Activated naive CD4-positive, alpha-beta T cell treated with anti-CD3 and anti-CD28 coated beads for 36 hours (primary cell): Measurements from ENCODE around the gene CABLES1. TPM values are rescaled to one million over a fixed set of nuclear protein-coding genes. Genes with fewer than 3 reads are reported as not detected.
"Not testable (repeated sequence)": the region's sequence is repeated elsewhere in the genome, so short reads cannot be mapped to it uniquely, and the experiment has no call there.

Experiments
- CTCF ChIA-PET: fragments of 350-600 bp; sonication (Branson Sonifier 250); formaldehyde crosslinking; loops from one replicate; lab custom pipeline; 2021; ENCODE audit warnings: antibody characterized with exemption; lab: Charles Lee
- DNase-seq: peaks from one replicate; pipeline ENCODE4 v3.0.0-alpha.2; 2020
- H3K27ac Mint-ChIP-seq: one replicate; pipeline ENCODE4 v1.8.0; 2021; ENCODE audit warnings: mild to moderate bottlenecking, mixed read lengths
- H3K27me3 Mint-ChIP-seq: one replicate; pipeline ENCODE4 v1.8.0; 2021; ENCODE audit warnings: low read depth, mixed read lengths
- H3K36me3 Mint-ChIP-seq: one replicate; pipeline ENCODE4 v1.8.0; 2021; ENCODE audit warnings: low read depth, mixed read lengths
- H3K4me1 Mint-ChIP-seq: one replicate; pipeline ENCODE4 v1.8.0; 2021; ENCODE audit warnings: low read depth, mixed read lengths
- H3K4me3 Mint-ChIP-seq: one replicate; pipeline ENCODE4 v1.8.0; 2021; ENCODE audit warnings: mild to moderate bottlenecking, moderate library complexity, mixed read lengths
- H3K9me3 Mint-ChIP-seq: one replicate; pipeline ENCODE4 v1.8.0; 2021; ENCODE audit warnings: mixed read lengths
- intact Hi-C: fragments of 100-400 bp; cut with micrococcal nuclease; formaldehyde crosslinking; loops from one replicate; pipeline ENCODE4 v1.15.1; 2023
- total RNA-seq, 2 experiments: library from RNA; stranded (reverse); gene quantifications; one replicate each; pipeline ENCODE4 v1.2.3, GENCODE V29; 2021

Gene CABLES1
- total RNA-seq, 2 experiments from 2014 or later = 0.12 to 0.38 TPM

DNA sequence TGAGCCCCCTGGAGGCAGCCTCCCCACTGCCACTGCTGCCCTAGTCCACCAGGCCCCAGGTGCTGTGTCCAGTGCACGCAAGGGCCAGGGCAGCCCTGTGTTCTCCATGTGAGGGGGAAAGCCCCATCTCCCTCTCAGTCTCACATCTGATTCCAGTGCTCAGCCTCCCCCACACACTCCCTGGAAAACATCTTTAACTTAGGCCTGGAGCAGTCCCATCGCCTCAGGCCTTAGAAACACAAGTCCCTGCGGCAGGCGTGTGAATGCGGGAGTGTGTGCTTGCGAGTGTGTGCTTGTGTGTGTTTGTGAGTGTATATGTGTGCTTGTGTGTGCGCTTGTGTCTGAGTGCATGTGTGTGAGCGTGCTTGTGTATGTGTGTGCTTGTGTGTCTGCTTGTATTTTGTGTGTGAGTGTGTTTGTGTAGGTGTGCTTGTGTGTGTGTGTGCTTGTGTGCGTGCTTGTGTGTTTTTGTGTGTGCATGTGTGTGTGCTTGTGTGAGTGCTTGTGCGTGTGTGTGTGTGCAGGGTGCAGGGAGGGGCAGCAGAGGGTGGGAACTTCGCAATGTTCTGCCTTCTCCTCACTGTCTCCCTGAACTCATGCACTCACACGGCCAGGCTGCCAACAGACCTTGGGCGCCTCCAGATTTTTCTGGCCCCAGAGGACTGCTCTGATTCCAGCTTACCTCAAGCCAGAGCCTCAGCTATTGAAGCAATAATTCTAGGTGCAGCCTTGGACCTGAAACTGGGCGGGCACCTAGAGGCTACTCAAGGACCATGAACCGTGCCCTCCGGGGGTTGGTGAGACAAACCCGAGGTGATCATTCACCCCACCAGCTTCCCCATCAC is 139.6 kb downstream of the CABLES1 start:
- no peak overlapping the region for H3K27ac Mint-ChIP-seq
- CTCF ChIA-PET = no interaction called here
- H3K36me3 Mint-ChIP-seq = peaks cover 6% of the 10 kb centered on the region

DNA sequence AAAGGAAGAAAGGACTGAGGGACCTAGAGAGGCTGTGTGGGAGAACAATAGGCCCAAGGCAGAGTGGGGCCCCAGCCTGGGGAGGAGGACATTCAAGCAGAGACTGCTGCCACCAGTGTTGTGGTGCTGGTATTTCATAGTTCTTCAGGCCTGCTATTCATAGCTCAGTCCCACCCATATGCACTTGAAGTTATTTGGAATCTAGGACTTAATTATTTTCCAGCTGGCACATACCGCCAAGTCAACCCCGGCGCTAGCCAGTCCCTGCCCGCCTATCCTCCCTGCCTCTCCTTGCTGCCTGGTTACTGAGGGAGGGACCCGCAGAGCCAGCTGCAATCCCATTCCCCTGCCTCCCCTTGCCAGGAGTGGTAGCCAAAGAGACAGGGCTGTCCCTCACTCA is 141.2 kb downstream of the CABLES1 start:
- no peaks in the 10 kb centered on the region for H3K4me1 Mint-ChIP-seq
- DNase-seq = no peak
- intact Hi-C loops = no loop called here
- H3K27ac Mint-ChIP-seq = no peak overlapping the region
- no peak overlapping the region for H3K4me3 Mint-ChIP-seq
- H3K27me3 Mint-ChIP-seq = no peaks in the 10 kb centered on the region
- peaks cover 4% of the 10 kb centered on the region for H3K36me3 Mint-ChIP-seq
- CTCF ChIA-PET = no interaction called here
- peaks cover 11% of the 10 kb centered on the region for H3K9me3 Mint-ChIP-seq

More for the DNA sequence above, 139.6 kb downstream of the CABLES1 start:
- Mint-ChIP-seq H3K4me3 (no peak overlapping the region), H3K9me3 (peaks cover 25% of the 10 kb centered on the region), H3K27me3 (no peaks in the 10 kb centered on the region), H3K4me1 (no peaks in the 10 kb centered on the region)
- no peak for DNase-seq
- intact Hi-C loops = no loop called here

DNA sequence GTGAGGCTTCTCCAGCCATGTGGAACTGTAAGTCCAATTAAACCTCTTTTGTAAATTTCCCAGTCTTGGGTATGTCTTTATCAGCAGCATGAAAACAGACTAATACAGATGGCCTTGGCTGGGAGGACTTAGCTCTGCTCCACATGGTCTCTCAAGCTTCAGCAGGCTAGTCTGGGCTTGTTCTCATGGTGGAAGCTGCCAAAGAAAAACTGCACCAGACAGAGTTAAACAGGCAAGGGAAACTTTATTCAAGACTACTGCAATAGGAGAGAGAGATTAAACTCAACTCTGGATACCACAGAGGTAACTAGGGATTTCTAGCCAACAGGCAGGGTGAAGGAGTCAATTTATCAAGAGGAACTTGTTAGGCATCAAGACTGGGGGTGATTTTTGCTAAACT is 142.1 kb downstream of the CABLES1 start:
- H3K27ac Mint-ChIP-seq = peak overlapping the region; percentile 9
- no peaks in the 10 kb centered on the region for H3K27me3 Mint-ChIP-seq
- no peak overlapping the region for H3K4me3 Mint-ChIP-seq
- H3K4me1 Mint-ChIP-seq = no peaks in the 10 kb centered on the region
- peaks cover 4% of the 10 kb centered on the region for H3K36me3 Mint-ChIP-seq
- intact Hi-C loops = no loop called here
- DNase-seq = no peak
- peaks cover 10% of the 10 kb centered on the region for H3K9me3 Mint-ChIP-seq
- CTCF ChIA-PET = no interaction called here

DNA sequence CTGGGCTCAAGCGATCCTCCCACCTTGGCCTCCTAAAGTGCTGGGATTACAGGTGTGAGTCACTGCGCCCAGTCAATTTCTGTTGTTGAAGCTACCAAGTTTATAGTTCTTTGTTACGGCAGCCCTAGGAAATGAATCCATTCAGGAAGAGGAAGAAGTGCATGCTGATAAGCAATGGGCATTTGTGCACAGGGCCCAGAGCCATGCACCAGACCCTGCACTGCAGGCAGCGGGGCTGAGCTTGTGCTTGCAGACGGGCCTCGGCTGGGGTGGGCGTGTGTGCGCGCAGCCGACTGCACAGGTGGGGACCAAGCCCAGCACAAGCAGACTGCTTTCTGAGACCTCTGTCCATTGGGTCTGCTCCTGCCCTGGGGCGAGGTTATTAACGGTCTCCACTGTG is 144.6 kb downstream of the CABLES1 start:
- no peak for DNase-seq
- no peaks in the 10 kb centered on the region for H3K27me3 Mint-ChIP-seq
- CTCF ChIA-PET = no interaction called here
- H3K4me3 Mint-ChIP-seq = no peak overlapping the region
- intact Hi-C loops = loop anchor here (5.0 kb wide), 1 partner anchor 57 kb away; no protein-coding TSS in a partner anchor
- H3K9me3 Mint-ChIP-seq = peaks cover 10% of the 10 kb centered on the region
- peaks cover 13% of the 10 kb centered on the region for H3K4me1 Mint-ChIP-seq
- peaks cover 4% of the 10 kb centered on the region for H3K36me3 Mint-ChIP-seq
- H3K27ac Mint-ChIP-seq = no peak overlapping the region

DNA sequence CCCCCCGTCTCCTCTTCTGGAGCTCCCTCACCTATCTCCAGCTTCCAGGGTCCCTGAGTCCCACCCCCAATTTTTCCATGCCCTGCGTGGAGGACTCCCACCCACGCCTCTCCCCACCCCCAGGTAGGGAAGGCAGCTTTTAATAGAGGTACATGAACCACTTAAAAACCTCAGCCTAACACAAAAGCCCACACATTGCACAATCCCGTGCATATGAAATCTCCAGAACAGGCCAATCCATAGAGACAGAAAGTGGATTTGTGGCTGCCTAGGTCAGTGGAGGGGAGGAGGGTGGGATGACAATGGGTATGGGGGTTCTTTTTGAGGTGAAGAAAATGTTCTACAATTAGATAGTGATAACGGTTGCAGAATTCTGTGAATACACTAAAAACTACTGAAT is 145.6 kb downstream of the CABLES1 start:
- DNase-seq = no peak
- peaks cover 4% of the 10 kb centered on the region for H3K36me3 Mint-ChIP-seq
- no peaks in the 10 kb centered on the region for H3K27me3 Mint-ChIP-seq
- peaks cover 10% of the 10 kb centered on the region for H3K9me3 Mint-ChIP-seq
- CTCF ChIA-PET = no interaction called here
- no peak overlapping the region for H3K4me3 Mint-ChIP-seq
- intact Hi-C loops = loop anchor here (5.0 kb wide), 1 partner anchor 56 kb away; no protein-coding TSS in a partner anchor
- peaks cover 16% of the 10 kb centered on the region for H3K4me1 Mint-ChIP-seq
- H3K27ac Mint-ChIP-seq = no peak overlapping the region

DNA sequence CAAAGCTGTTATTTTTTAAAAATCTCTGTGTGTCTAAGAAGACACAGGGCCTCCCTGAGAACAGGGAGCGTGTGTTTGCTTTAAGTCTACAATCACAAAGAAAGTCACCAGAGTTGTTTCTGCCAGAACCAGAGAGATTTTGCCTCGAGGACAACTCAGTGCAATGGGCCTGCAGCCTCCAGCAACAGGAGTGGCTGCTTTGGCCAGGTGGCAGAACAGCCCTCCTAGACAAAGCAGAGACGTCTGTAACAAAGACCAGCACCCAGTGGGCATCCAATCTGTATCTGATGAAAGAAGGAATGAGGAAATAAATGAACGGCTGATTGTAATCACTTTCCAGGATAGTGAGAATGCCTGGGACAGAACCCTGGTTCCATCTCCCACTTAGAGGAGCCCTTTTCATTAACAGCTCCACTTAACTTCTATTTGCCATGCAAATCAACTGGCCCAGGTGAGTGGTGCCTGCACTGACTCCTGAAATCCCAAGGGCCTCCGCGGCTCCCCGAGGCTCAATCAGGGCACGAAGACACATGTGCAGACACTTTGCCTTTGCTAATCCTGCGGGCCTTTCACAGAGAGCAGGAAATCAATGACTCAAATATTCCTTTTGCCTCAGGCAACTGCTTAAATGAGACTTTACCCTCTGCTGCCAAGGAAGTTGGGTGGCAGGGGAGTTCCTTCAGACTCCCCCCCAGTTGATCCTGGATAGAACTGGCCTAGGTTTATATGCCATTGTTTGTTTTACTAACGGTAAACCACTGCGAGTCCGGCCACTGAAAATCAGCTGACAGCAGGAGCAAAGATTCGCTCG is 146.5 kb downstream of the CABLES1 start:
- Mint-ChIP-seq H3K4me1 (peaks cover 16% of the 10 kb centered on the region), H3K27me3 (no peaks in the 10 kb centered on the region), H3K4me3 (no peak overlapping the region), H3K27ac (no peak overlapping the region), H3K9me3 (peaks cover 10% of the 10 kb centered on the region), H3K36me3 (peaks cover 4% of the 10 kb centered on the region)
- CTCF ChIA-PET = interaction anchor here (0.5 to 0.6 kb wide), 2 partner anchors 30 to 84 kb away, joined by 3 to 5 read pairs; no protein-coding TSS in a partner anchor
- intact Hi-C loops = loop anchor here (5.0 kb wide), 1 partner anchor 55 kb away; no protein-coding TSS in a partner anchor
- DNase-seq = no peak

DNA sequence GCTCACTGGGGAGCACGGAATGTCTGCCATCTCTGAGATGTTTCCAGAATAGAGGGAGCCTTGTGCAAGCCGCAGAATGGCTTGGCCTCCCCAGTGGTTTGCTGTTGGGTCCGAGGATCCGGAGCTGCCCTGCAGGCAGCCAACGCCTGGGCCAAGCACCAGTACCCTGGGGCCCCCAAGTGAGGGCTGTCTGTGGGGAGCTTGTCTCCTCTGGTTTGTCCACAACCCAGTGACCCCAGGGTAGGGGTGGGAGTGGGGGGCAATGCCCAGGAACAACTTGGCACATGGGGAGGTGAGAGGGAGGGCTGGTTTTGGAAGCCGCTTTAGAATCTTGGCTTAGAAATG is 147.1 kb downstream of the CABLES1 start:
- DNase-seq = no peak
- no peak overlapping the region for H3K4me3 Mint-ChIP-seq
- CTCF ChIA-PET = no interaction called here
- H3K27me3 Mint-ChIP-seq = no peaks in the 10 kb centered on the region
- H3K36me3 Mint-ChIP-seq = peaks cover 3% of the 10 kb centered on the region
- H3K4me1 Mint-ChIP-seq = peaks cover 16% of the 10 kb centered on the region
- H3K27ac Mint-ChIP-seq = no peak overlapping the region
- H3K9me3 Mint-ChIP-seq = peaks cover 7% of the 10 kb centered on the region
- intact Hi-C loops = loop anchor here (5.0 kb wide), 1 partner anchor 55 kb away; no protein-coding TSS in a partner anchor

DNA sequence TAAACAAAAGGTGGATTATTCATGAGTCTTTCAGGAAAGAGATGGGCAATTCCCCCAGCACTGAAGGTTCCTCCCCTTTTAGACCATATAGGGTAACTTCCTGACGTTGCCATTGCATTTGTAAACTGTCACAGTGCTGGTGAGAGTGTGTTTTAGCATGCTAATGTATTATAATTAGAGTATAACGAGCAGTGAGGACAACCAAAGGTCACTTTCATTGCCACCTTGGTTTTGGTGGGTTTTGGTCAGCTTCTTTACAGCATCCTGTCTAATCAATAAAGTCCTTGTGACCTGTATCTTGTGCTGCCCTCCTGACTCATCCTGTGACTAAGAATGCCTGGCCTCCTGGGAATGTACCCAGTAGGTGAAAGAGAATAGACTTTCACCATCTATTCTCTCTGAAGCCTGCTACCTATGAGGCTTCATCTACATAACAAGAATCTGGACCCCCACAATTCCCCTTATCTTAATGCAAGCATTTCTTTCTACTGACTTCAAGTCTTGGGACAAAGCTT is 148.7 kb downstream of the CABLES1 start:
- H3K27ac Mint-ChIP-seq = peak overlapping the region; percentile 75
- peak; percentile 66 for DNase-seq
- H3K27me3 Mint-ChIP-seq = no peaks in the 10 kb centered on the region
- H3K9me3 Mint-ChIP-seq = no peaks in the 10 kb centered on the region
- intact Hi-C loops = loop anchor here (1.0 to 5.0 kb wide), 2 partner anchors 53 kb away; no protein-coding TSS in a partner anchor
- CTCF ChIA-PET = no interaction called here
- no peaks in the 10 kb centered on the region for H3K36me3 Mint-ChIP-seq
- H3K4me3 Mint-ChIP-seq = no peak overlapping the region
- H3K4me1 Mint-ChIP-seq = peaks cover 16% of the 10 kb centered on the region

DNA sequence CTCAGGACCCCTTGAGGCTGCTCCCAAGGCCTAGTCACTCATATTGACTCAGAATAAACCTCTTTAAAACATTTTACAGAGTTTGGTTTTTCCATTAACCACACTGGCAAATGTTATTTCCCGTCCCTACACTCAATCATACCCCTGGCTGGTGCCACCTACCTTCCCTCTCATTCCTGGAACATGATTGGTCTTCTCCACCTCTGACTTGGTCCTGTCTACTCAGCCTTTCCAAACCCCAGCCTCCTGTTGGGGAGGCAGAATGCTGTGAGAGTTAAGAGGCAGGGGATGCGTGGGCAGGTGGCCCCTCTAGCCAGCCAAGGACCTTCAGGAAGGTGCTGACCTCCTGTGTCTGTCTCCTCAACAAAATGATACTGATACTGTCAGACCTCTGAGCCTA is 149.3 kb downstream of the CABLES1 start:
- intact Hi-C loops = loop anchor here (1.0 to 5.0 kb wide), 2 partner anchors 53 kb away; no protein-coding TSS in a partner anchor
- Mint-ChIP-seq H3K4me3 (no peak overlapping the region), H3K27ac (peak overlapping the region; percentile 75), H3K27me3 (no peaks in the 10 kb centered on the region), H3K9me3 (no peaks in the 10 kb centered on the region), H3K36me3 (no peaks in the 10 kb centered on the region), H3K4me1 (peaks cover 16% of the 10 kb centered on the region)
- no peak for DNase-seq
- CTCF ChIA-PET = no interaction called here

DNA sequence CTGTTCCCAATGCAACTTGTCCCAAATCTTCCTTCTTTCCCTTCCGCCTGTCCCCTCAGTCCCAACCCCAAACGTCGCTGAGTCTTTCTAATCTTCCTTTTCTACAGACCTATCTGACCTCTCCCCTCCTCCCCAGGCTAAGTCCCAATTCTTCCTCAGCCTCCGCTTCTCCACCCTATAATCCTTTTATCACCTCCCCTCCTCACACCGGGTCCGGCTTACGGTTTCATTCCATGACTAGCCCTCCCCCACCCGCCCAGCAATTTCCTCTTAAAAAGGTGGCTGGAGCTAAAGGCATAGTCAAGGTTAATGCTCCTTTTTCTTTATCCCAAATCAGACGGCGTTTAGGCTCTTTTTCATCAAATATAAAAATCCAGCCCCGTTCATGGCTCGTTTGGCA is 150.3 kb downstream of the CABLES1 start:
- intact Hi-C loops, CTCF ChIA-PET, H3K27me3 Mint-ChIP-seq, DNase-seq, H3K9me3 Mint-ChIP-seq, H3K36me3 Mint-ChIP-seq, H3K27ac Mint-ChIP-seq, H3K4me3 Mint-ChIP-seq: not testable (repeated sequence)
- H3K4me1 Mint-ChIP-seq = peaks cover 16% of the 10 kb centered on the region

DNA sequence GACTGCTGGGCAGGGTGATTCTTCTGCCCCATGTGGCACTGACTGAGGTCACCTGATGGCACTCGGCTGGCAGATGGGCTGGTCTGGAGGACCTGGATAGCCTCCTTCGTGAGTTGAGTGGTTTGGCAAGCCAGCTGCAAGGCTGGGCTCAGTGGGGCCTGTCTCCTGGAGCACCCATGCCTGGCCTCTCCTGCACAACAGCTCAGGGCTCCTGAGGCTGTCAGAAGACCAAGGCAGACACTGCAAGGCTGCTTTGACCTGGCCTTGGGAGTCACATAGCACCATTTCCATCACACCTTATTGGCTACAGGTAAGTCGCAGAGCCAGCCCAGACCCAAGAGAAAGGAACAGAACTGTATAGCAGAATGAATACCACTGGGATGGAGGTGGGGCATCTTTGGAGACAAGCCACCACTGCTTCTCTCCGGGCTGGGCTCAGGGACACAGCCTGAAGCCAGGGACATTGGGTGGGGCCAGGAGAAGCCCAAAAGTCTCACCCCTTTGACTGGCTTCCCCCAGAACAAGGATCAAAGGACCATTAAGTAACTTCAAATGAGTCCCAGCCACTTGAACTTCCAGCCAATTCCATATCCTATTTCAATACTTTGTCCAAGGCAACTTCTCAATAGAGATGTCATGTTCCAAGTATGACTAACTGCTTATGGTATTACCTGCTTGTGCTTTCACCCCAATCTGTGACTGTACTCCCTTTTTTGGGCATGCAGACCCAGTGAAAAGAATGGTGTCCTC is 156.3 kb downstream of the CABLES1 start:
- H3K27me3 Mint-ChIP-seq = no peaks in the 10 kb centered on the region
- no peak overlapping the region for H3K27ac Mint-ChIP-seq
- CTCF ChIA-PET = no interaction called here

More for the DNA sequence above, 156.3 kb downstream of the CABLES1 start:
- no peaks in the 10 kb centered on the region for H3K9me3 Mint-ChIP-seq
- no peak overlapping the region for H3K4me3 Mint-ChIP-seq
- DNase-seq = no peak
- intact Hi-C loops = no loop called here
- no peaks in the 10 kb centered on the region for H3K4me1 Mint-ChIP-seq
- H3K36me3 Mint-ChIP-seq = no peaks in the 10 kb centered on the region
